ENCODE results near the gene NCAPH2.
A peak's percentile ranks its signal among the peaks of the same experiment; 100 is the strongest.
"Not testable (repeated sequence)": the region's sequence is repeated elsewhere in the genome, so short reads cannot be mapped to it uniquely, and the experiment has no call there.

NCAPH2 gene

GRCh38 chr22:50529897-50530579 lies 22.0 kb downstream of the NCAPH2 start, which contains the start of gene TYMP:
Gene TYMP, minus strand, starts transcription at chr22:50530012. Its CDS starts 303 bp downstream, at chr22:50529709.
- H3K9me3 ChIP-seq (ENCODE audit: control insufficient read depth, low read length): no peaks in the 10 kb centered on the region
- H3K36me3 ChIP-seq (ENCODE audit: control insufficient read depth, insufficient read depth, low read length, severe bottlenecking): no peaks in the 10 kb centered on the region
- H3K4me3 ChIP-seq (ENCODE audit: low read length): peak within 1 kb of the TSS; percentile 79
- no peaks in the 10 kb centered on the region for H3K27me3 ChIP-seq (replicated peaks; ENCODE audit: control insufficient read depth, insufficient read depth, low read length)
- peaks cover 26% of the 10 kb centered on the region for H3K4me1 ChIP-seq (ENCODE audit: control insufficient read depth, insufficient read depth, low read length)
- peak within 1 kb of the TSS; percentile 89 for H3K9ac ChIP-seq (ENCODE audit: low read length)
- peak; percentile 73 for DNase-seq (ENCODE audit: low read depth)

- Histone ChIP-seq H3K9me3 (ENCODE audit: control insufficient read depth, low read length) (no peaks in the 10 kb centered on the region), H3K36me3 (ENCODE audit: control insufficient read depth, insufficient read depth, low read length, severe bottlenecking) (no peaks in the 10 kb centered on the region), H3K4me1 (ENCODE audit: control insufficient read depth, insufficient read depth, low read length) (peaks cover 26% of the 10 kb centered on the region), H3K4me3 (ENCODE audit: low read length) (peak overlapping the region; percentile 79), H3K27me3 (replicated peaks; ENCODE audit: control insufficient read depth, insufficient read depth, low read length) (no peaks in the 10 kb centered on the region), H3K9ac (ENCODE audit: low read length) (peak overlapping the region; percentile 89)
- DNase-seq (ENCODE audit: low read depth): no peak
Measured at GRCh38 chr22:50530580-50530876, 22.5 kb downstream of the NCAPH2 start.

DNA sequence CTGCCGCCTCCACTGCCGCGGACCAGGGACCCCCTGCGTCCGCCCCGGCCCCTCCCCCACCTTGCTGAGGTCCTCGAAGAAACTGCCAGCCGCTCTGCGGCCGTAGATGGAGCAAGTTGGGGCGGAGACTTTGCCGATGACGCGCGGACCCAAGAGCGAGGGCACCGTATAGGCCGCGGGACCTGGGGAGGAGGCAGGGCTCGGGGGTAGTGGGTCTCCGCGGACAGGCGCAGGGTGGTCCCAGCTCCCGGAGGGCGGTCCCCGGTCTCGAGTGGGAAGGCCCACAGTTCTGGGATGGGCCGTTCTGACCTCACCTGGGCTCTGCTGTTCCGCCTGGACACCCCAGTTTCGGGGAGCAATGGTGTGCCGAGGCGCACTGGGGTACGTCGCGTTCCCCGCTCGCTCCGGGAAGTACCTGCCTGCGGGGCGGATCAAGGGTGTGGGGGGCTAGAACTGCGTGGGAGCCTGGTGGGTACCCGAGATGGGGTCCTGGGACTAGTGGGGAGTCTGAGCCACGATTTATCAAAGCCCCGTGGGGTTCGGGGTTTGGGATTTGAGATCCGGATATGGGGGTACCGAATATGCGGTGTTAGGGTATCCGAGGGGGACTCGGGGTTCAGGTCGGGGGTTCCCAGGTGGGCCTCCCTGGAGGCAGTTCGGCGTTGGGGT lies 23.0 kb downstream of the NCAPH2 start:
- H3K4me3 ChIP-seq (ENCODE audit: low read length): peak overlapping the region; percentile 79
- H3K27me3 ChIP-seq (replicated peaks; ENCODE audit: control insufficient read depth, insufficient read depth, low read length): no peaks in the 10 kb centered on the region
- DNase-seq (ENCODE audit: low read depth): peak; percentile 79
- H3K9ac ChIP-seq (ENCODE audit: low read length): peak overlapping the region; percentile 89
- H3K4me1 ChIP-seq (ENCODE audit: control insufficient read depth, insufficient read depth, low read length): peaks cover 26% of the 10 kb centered on the region
- no peaks in the 10 kb centered on the region for H3K36me3 ChIP-seq (ENCODE audit: control insufficient read depth, insufficient read depth, low read length, severe bottlenecking)
- no peaks in the 10 kb centered on the region for H3K9me3 ChIP-seq (ENCODE audit: control insufficient read depth, low read length)

- Histone ChIP-seq H3K27me3 (replicated peaks; ENCODE audit: control insufficient read depth, insufficient read depth, low read length) (no peaks in the 10 kb centered on the region), H3K9ac (ENCODE audit: low read length) (peak overlapping the region; percentile 89), H3K36me3 (ENCODE audit: control insufficient read depth, insufficient read depth, low read length, severe bottlenecking) (no peaks in the 10 kb centered on the region), H3K9me3 (ENCODE audit: control insufficient read depth, low read length) (no peaks in the 10 kb centered on the region), H3K4me3 (ENCODE audit: low read length) (peak overlapping the region; percentile 79), H3K4me1 (ENCODE audit: control insufficient read depth, insufficient read depth, low read length) (peaks cover 26% of the 10 kb centered on the region)
- DNase-seq (ENCODE audit: low read depth): peak; percentile 40
Measured at GRCh38 chr22:50531546-50531961, 23.5 kb downstream of the NCAPH2 start.

- DNase-seq (ENCODE audit: low read depth): peak; percentile 83
- H3K4me1 ChIP-seq (ENCODE audit: control insufficient read depth, insufficient read depth, low read length): peaks cover 20% of the 10 kb centered on the region
- no peaks in the 10 kb centered on the region for H3K27me3 ChIP-seq (replicated peaks; ENCODE audit: control insufficient read depth, insufficient read depth, low read length)
- H3K36me3 ChIP-seq (ENCODE audit: control insufficient read depth, insufficient read depth, low read length, severe bottlenecking): no peaks in the 10 kb centered on the region
- H3K9me3 ChIP-seq (ENCODE audit: control insufficient read depth, low read length): no peaks in the 10 kb centered on the region
- H3K4me3 ChIP-seq (ENCODE audit: low read length): peak overlapping the region; percentile 79
- H3K9ac ChIP-seq (ENCODE audit: low read length): peak overlapping the region; percentile 89
Measured at GRCh38 chr22:50531962-50532674, 24.1 kb downstream of the NCAPH2 start.

DNA sequence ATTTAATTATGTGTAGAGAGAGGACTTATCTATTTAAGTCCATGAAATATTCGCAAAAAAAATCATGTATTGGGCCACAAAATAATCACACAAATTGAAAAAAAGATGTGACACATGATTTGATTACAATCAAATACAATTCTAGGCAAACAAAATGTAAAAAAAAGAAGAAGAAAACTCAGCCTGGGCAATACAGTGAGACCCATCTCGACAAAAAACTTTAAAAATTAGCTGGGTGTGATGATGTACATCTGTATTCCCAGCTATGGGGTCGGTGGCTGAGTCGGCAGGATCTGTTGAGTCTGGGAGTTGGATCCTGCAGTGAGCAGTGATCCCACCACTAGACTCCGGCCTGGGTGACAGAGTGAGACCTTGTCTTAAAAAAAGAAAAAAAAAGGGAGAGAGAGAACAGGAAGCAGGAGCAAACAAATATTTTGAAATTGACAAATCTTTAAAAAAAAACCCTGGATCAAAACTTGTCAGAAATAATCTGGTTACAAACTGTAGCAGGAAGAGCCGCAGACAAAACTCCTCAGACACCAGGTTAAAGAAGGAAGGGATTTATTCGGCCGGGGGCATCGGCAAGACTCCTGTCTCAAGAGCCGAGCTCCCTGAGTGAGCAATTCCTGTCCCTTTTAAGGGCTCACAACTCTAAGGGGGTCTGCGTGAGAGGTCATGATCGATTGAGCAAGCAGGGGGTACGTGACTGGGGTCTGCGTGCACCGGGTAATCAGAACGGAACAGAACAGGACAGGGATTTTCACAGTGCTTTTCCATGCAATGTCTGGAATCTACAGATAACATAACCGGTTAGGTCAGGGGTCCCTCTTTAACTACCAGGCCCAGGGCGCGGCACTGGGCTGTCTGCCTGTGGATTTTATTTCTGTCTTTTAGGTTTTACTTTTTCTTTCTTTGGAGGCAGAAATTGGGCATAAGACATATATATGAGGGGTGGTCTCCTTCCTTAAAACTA lies 25.1 kb downstream of the NCAPH2 start:
- Histone ChIP-seq H3K4me3 (ENCODE audit: low read length) (no peak overlapping the region), H3K36me3 (ENCODE audit: control insufficient read depth, insufficient read depth, low read length, severe bottlenecking) (no peaks in the 10 kb centered on the region), H3K27me3 (replicated peaks; ENCODE audit: control insufficient read depth, insufficient read depth, low read length) (no peaks in the 10 kb centered on the region), H3K4me1 (ENCODE audit: control insufficient read depth, insufficient read depth, low read length) (peaks cover 20% of the 10 kb centered on the region), H3K9me3 (ENCODE audit: control insufficient read depth, low read length) (no peaks in the 10 kb centered on the region), H3K9ac (ENCODE audit: low read length) (peak overlapping the region; percentile 25)
- no peak for DNase-seq (ENCODE audit: low read depth)

- DNase-seq (ENCODE audit: low read depth); H3K9ac ChIP-seq (ENCODE audit: low read length); H3K27me3 ChIP-seq (replicated peaks; ENCODE audit: control insufficient read depth, insufficient read depth, low read length); H3K4me3 ChIP-seq (ENCODE audit: low read length); H3K36me3 ChIP-seq (ENCODE audit: control insufficient read depth, insufficient read depth, low read length, severe bottlenecking); H3K9me3 ChIP-seq (ENCODE audit: control insufficient read depth, low read length): not testable (repeated sequence)
- H3K4me1 ChIP-seq (ENCODE audit: control insufficient read depth, insufficient read depth, low read length): peaks cover 27% of the 10 kb centered on the region
Measured at GRCh38 chr22:50533856-50534711, 26.1 kb downstream of the NCAPH2 start.

DNA sequence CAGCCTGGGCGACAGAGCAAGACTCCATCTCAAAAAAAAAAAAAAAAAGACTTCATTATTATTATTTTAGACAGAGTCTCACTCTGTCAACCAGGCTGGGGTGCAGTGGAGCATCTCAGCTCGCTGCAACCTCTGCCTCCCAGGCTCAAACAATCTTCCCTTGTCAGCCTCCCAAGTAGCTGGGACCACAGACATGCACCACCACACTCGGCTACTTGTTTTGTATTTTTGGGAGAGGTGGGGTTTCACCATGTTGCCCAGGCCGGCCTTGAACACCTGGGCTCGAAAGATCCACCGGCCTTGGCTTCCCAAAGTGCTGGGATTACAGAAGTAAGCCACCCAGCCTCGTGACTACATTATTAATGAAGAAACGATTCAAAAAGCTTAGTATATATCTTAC lies 27.1 kb downstream of the NCAPH2 start:
- Histone ChIP-seq H3K9me3 (ENCODE audit: control insufficient read depth, low read length) (no peaks in the 10 kb centered on the region), H3K27me3 (replicated peaks; ENCODE audit: control insufficient read depth, insufficient read depth, low read length) (no peaks in the 10 kb centered on the region), H3K9ac (ENCODE audit: low read length) (no peak overlapping the region), H3K4me3 (ENCODE audit: low read length) (no peak overlapping the region), H3K4me1 (ENCODE audit: control insufficient read depth, insufficient read depth, low read length) (peaks cover 34% of the 10 kb centered on the region), H3K36me3 (ENCODE audit: control insufficient read depth, insufficient read depth, low read length, severe bottlenecking) (no peaks in the 10 kb centered on the region)
- no peak for DNase-seq (ENCODE audit: low read depth)

GRCh38 chr22:50536226-50536625 lies 28.2 kb downstream of the NCAPH2 start:
- Histone ChIP-seq H3K9ac (ENCODE audit: low read length) (no peak overlapping the region), H3K9me3 (ENCODE audit: control insufficient read depth, low read length) (no peaks in the 10 kb centered on the region), H3K4me1 (ENCODE audit: control insufficient read depth, insufficient read depth, low read length) (peaks cover 41% of the 10 kb centered on the region), H3K36me3 (ENCODE audit: control insufficient read depth, insufficient read depth, low read length, severe bottlenecking) (no peaks in the 10 kb centered on the region), H3K4me3 (ENCODE audit: low read length) (no peak overlapping the region), H3K27me3 (replicated peaks; ENCODE audit: control insufficient read depth, insufficient read depth, low read length) (no peaks in the 10 kb centered on the region)
- no peak for DNase-seq (ENCODE audit: low read depth)

GRCh38 chr22:50537765-50538164 lies 29.7 kb downstream of the NCAPH2 start:
- Histone ChIP-seq H3K4me3 (ENCODE audit: low read length) (no peak overlapping the region), H3K9ac (ENCODE audit: low read length) (peak overlapping the region; percentile 89), H3K4me1 (ENCODE audit: control insufficient read depth, insufficient read depth, low read length) (peaks cover 53% of the 10 kb centered on the region), H3K36me3 (ENCODE audit: control insufficient read depth, insufficient read depth, low read length, severe bottlenecking) (no peaks in the 10 kb centered on the region), H3K27me3 (replicated peaks; ENCODE audit: control insufficient read depth, insufficient read depth, low read length) (no peaks in the 10 kb centered on the region), H3K9me3 (ENCODE audit: control insufficient read depth, low read length) (no peaks in the 10 kb centered on the region)
- DNase-seq (ENCODE audit: low read depth): no peak
